CD14-positive monocyte (primary cell): ENCODE measurements around the gene VMP1. TPM values are rescaled to one million over a fixed set of nuclear protein-coding genes. Genes with fewer than 3 reads are reported as not detected.

Experiments
- DNase-seq, 3 donors: peaks; one replicate each; pipeline ENCODE4 v3.0.0-alpha.2; 2011 to 2022
- H2AFZ ChIP-seq: 2 replicates; pipeline ENCODE4 v1.6.0; 2012; ENCODE audit warnings: mild to moderate bottlenecking, low read depth, low read length, inconsistent platforms; ENCODE audit not compliant: insufficient read depth, poor library complexity, severe bottlenecking
- H3K27ac ChIP-seq, 2 donors: 1 replicate in 1 of 2; 2 replicates in 1 of 2; pipeline ENCODE4 v1.5.1; 2012 to 2013; ENCODE audit warnings: low read length in 2 of 2, control low read depth in 1 of 2, inconsistent platforms in 1 of 2, low read depth in 1 of 2, mild to moderate bottlenecking in 1 of 2
- H3K27me3 ChIP-seq, 2 donors: one replicate each; pipeline versions ENCODE4 v1.6.0 to v1.6.1; 2011 to 2013; ENCODE audit warnings: low read length in 2 of 2; ENCODE audit not compliant: control insufficient read depth in 2 of 2, insufficient read depth in 2 of 2
- H3K36me3 ChIP-seq, 2 donors: replicated peaks in 1 of 2; 1 replicate in 1 of 2; 2 replicates in 1 of 2; pipeline versions ENCODE4 v1.5.1 to v1.6.1; 2012 to 2013; ENCODE audit warnings: low read length in 2 of 2, control low read depth in 1 of 2, inconsistent platforms in 1 of 2, mild to moderate bottlenecking in 1 of 2; ENCODE audit not compliant: insufficient read depth in 2 of 2, control insufficient read depth in 1 of 2
- H3K4me1 ChIP-seq, 2 donors: 1 replicate in 1 of 2; 2 replicates in 1 of 2; pipeline versions ENCODE4 v1.5.1 to v1.6.1; 2012 to 2013; ENCODE audit warnings: low read length in 2 of 2, control low read depth in 1 of 2, inconsistent platforms in 1 of 2, mild to moderate bottlenecking in 1 of 2, moderate library complexity in 1 of 2; ENCODE audit not compliant: insufficient read depth in 2 of 2, control insufficient read depth in 1 of 2
- H3K4me2 ChIP-seq: replicated peaks from 2 replicates; pipeline ENCODE3; 2012; ENCODE audit warnings: low read length, moderate library complexity, mild to moderate bottlenecking; ENCODE audit not compliant: poor library complexity, severe bottlenecking; ENCODE audit errors: extremely low read depth
- H3K4me3 ChIP-seq, 3 experiments: fragments of 200-600 bp in 1 of 3; sonication (generic) in 1 of 3; replicated peaks in 1 of 3; 1 replicate in 2 of 3; 2 replicates in 1 of 3; pipeline ENCODE4 v1.5.1; 2011 to 2013; ENCODE audit warnings: low read length in 3 of 3, mild to moderate bottlenecking in 3 of 3, control low read depth in 2 of 3, low read depth in 2 of 3, inconsistent platforms in 1 of 3, moderate library complexity in 1 of 3
- H3K79me2 ChIP-seq: 2 replicates; pipeline ENCODE4 v1.6.0; 2012; ENCODE audit warnings: mild to moderate bottlenecking, control low read depth, inconsistent platforms, low read length, moderate library complexity; ENCODE audit not compliant: insufficient read depth
- H3K9ac ChIP-seq: 2 replicates; pipeline ENCODE4 v1.6.0; 2017; ENCODE audit warnings: low read length, mild to moderate bottlenecking; ENCODE audit not compliant: insufficient read depth, poor library complexity, severe bottlenecking
- H3K9me3 ChIP-seq, 2 donors: replicated peaks in 1 of 2; 1 replicate in 1 of 2; 2 replicates in 1 of 2; pipeline versions ENCODE4 v1.5.1 to v1.6.1; 2012 to 2013; ENCODE audit warnings: low read length in 2 of 2, control low read depth in 1 of 2; ENCODE audit not compliant: control insufficient read depth in 1 of 2, insufficient read depth in 1 of 2
- H4K20me1 ChIP-seq: 2 replicates; pipeline ENCODE4 v1.6.0; 2012; ENCODE audit warnings: mild to moderate bottlenecking, low read length, control low read depth, moderate library complexity; ENCODE audit not compliant: insufficient read depth
- H3K27ac Mint-ChIP-seq, 7 donors: one replicate each; pipeline ENCODE4 v1.8.0; 2020; ENCODE audit warnings: mild to moderate bottlenecking in 7 of 7, mixed read lengths in 7 of 7, moderate library complexity in 6 of 7, inconsistent platforms in 2 of 7
- H3K27me3 Mint-ChIP-seq, 3 donors: one replicate each; pipeline ENCODE4 v1.8.0; 2021 to 2022; ENCODE audit warnings: low read depth in 3 of 3, mild to moderate bottlenecking in 3 of 3, mixed read lengths in 3 of 3, moderate library complexity in 3 of 3, inconsistent platforms in 1 of 3
- H3K36me3 Mint-ChIP-seq, 2 donors: one replicate each; pipeline ENCODE4 v1.8.0; 2020; ENCODE audit warnings: mixed read lengths in 2 of 2, inconsistent platforms in 1 of 2, mild to moderate bottlenecking in 1 of 2
- H3K4me1 Mint-ChIP-seq: one replicate; pipeline ENCODE4 v1.8.0; 2020; ENCODE audit warnings: mild to moderate bottlenecking, mixed read lengths
- H3K4me3 Mint-ChIP-seq, 2 donors: one replicate each; pipeline ENCODE4 v1.8.0; 2020; ENCODE audit warnings: mild to moderate bottlenecking in 2 of 2, mixed read lengths in 2 of 2, moderate library complexity in 1 of 2
- H3K9me3 Mint-ChIP-seq, 7 donors: one replicate each; pipeline ENCODE4 v1.8.0; 2020 to 2022; ENCODE audit warnings: mixed read lengths in 7 of 7, mild to moderate bottlenecking in 6 of 7, moderate library complexity in 6 of 7, inconsistent platforms in 2 of 7
- WGBS: methylation state at CpG from one replicate; pipeline ENCODE4 v1.1.5; 2013; ENCODE audit warnings: missing lambda C conversion rate; ENCODE audit not compliant: insufficient coverage; 5-methylcytosine and 5-hydroxymethylcytosine counted together
- intact Hi-C, 2 donors: fragments of 100-400 bp; cut with micrococcal nuclease; formaldehyde crosslinking; loops; one replicate each; pipeline versions ENCODE4 v1.15.0 to v1.15.1; 2023
- polyA plus RNA-seq, 3 donors: library from polyadenylated mRNA; depleted of rRNA in 1 of 3; unstranded in 2 of 3; stranded (reverse) in 1 of 3; fragments of 300-500 nt in 2 of 3; fragments of >200 nt in 1 of 3; fragmentation: Illumina TruSeq in 2 of 3; gene quantifications; 1 replicate in 2 of 3; 2 replicates in 1 of 3; pipeline ENCODE4 v1.2.3, GENCODE V29; 2012 to 2021
- TF ChIP-seq, protein P1 (sequence below): fragments of 200-600 bp; IDR thresholded peaks from one replicate; pipeline ENCODE4 v1.8.0; 2022; ENCODE audit warnings: antibody characterized with exemption, mild to moderate bottlenecking

Gene VMP1
- polyA plus RNA-seq, 3 donors: 246 to 511 (median 386) TPM

DNA sequence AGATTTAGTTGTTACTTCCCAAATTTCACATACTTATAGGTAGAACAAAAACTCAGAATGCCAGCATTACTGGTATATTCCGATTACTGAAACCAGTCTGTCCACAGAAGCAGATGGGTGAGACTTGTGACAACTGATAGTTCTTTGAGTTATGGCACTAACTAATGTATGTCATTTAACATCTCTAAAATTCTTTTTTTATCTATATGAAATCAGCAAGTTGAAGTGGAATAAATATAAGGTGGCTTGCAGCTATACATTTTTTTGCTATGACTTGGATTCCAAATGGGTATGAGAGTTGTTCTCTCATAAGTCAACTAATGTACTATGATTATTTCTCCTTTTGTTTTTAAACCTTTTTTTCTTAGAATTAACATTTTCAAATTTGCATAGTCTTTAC is 69.1 kb downstream of the VMP1 start:
- peaks cover 52 to 93% of the 10 kb centered on the region in 2 donors for H3K36me3 ChIP-seq
- H3K4me1 Mint-ChIP-seq: peaks cover 19% of the 10 kb centered on the region
- no peak overlapping the region for H2AFZ ChIP-seq
- H3K9me3 ChIP-seq: no peaks in the 10 kb centered on the region
- no peaks in the 10 kb centered on the region for H3K27me3 Mint-ChIP-seq
- no peak overlapping the region for H3K9ac ChIP-seq
- H4K20me1 ChIP-seq: no peaks in the 10 kb centered on the region
- peaks cover 22% of the 10 kb centered on the region for H3K79me2 ChIP-seq
- H3K4me3 Mint-ChIP-seq: no peak overlapping the region
- H3K4me2 ChIP-seq: no peak overlapping the region
- H3K27ac ChIP-seq: no peak overlapping the region
- H3K4me3 ChIP-seq: no peak overlapping the region
- intact Hi-C loops: loop anchor here in 1 of 2 donors (10.0 kb wide), 1 partner anchor 48 kb away; no protein-coding TSS in a partner anchor
- TF ChIP-seq, protein P1, sequence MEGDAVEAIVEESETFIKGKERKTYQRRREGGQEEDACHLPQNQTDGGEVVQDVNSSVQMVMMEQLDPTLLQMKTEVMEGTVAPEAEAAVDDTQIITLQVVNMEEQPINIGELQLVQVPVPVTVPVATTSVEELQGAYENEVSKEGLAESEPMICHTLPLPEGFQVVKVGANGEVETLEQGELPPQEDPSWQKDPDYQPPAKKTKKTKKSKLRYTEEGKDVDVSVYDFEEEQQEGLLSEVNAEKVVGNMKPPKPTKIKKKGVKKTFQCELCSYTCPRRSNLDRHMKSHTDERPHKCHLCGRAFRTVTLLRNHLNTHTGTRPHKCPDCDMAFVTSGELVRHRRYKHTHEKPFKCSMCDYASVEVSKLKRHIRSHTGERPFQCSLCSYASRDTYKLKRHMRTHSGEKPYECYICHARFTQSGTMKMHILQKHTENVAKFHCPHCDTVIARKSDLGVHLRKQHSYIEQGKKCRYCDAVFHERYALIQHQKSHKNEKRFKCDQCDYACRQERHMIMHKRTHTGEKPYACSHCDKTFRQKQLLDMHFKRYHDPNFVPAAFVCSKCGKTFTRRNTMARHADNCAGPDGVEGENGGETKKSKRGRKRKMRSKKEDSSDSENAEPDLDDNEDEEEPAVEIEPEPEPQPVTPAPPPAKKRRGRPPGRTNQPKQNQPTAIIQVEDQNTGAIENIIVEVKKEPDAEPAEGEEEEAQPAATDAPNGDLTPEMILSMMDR: no peak
- H3K27me3 ChIP-seq: no peaks in the 10 kb centered on the region
- H3K36me3 Mint-ChIP-seq: peaks cover 70 to 94% of the 10 kb centered on the region in 2 donors
- no CpG with 5 or more reads among the region's 1 CpG for whole genome bisulfite sequencing
- peaks cover 9 to 14% of the 10 kb centered on the region in 2 donors for H3K4me1 ChIP-seq
- H3K27ac Mint-ChIP-seq: peak overlapping the region in 1 of 7 donors; percentile 62
- DNase-seq: no peak
- H3K9me3 Mint-ChIP-seq: peaks cover 0 to 3% (median 0%) of the 10 kb centered on the region in 7 donors

DNA sequence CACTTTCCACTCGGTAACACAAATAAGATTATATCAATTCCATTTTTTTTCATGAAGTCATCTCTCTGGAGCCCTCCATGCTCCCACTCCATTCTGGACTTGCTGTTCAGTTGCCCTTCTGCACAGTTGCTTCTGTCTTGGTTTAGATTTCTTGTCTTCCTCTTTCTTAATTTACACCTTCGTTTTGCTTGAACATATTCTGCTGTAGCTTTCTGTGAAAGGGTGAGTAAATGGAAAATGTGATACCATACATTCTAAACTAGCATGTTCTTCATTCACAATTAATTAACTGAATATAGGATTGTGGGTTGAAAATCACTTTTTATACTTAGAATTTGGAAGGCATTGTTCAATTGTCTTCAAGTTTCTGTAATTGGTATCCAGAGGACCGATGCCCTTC is 69.6 kb downstream of the VMP1 start:
- peaks cover 22% of the 10 kb centered on the region for H3K79me2 ChIP-seq
- Mint-ChIP-seq H3K4me1 (peaks cover 19% of the 10 kb centered on the region), H3K4me3 (no peak overlapping the region), H3K36me3 (peaks cover 70 to 90% of the 10 kb centered on the region in 2 donors), H3K9me3 (peaks cover 0 to 3% (median 0%) of the 10 kb centered on the region in 7 donors), H3K27me3 (no peaks in the 10 kb centered on the region), H3K27ac (peak overlapping the region in 3 of 7 donors; percentile 1 to 62 (median 30))
- TF ChIP-seq, protein P1: no peak
- no peak for DNase-seq
- peaks cover 52 to 93% of the 10 kb centered on the region in 2 donors for H3K36me3 ChIP-seq
- WGBS: 100% methylated on average over 1 of the region's 3 CpGs
- intact Hi-C loops: loop anchor here in 1 of 2 donors (10.0 kb wide), 1 partner anchor 48 kb away; no protein-coding TSS in a partner anchor
- no peak overlapping the region for H3K9ac ChIP-seq
- no peaks in the 10 kb centered on the region for H4K20me1 ChIP-seq
- no peak overlapping the region for H3K4me3 ChIP-seq
- H3K27me3 ChIP-seq: no peaks in the 10 kb centered on the region
- H3K4me1 ChIP-seq: peaks cover 8 to 14% of the 10 kb centered on the region in 2 donors
- H3K9me3 ChIP-seq: no peaks in the 10 kb centered on the region
- no peak overlapping the region for H2AFZ ChIP-seq
- no peak overlapping the region for H3K4me2 ChIP-seq
- H3K27ac ChIP-seq: no peak overlapping the region
